Immature natural killer cell (primary cell): ENCODE data around the gene DNAJC28. TPM values are rescaled to one million over a fixed set of nuclear protein-coding genes. Genes with fewer than 3 reads are reported as not detected.
"Not testable (repeated sequence)": the region's sequence is repeated elsewhere in the genome, so short reads cannot be mapped to it uniquely, and the experiment has no call there.

Experiments
- DNase-seq, 3 donors: peaks; one replicate each; pipeline ENCODE4 v3.0.0; 2022; ENCODE audit warnings: mixed read lengths in 1 of 3
- H3K27ac Mint-ChIP-seq, 6 donors: one replicate each; pipeline ENCODE4 v1.8.0; 2020; ENCODE audit warnings: mixed read lengths in 6 of 6, mild to moderate bottlenecking in 5 of 6, inconsistent platforms in 4 of 6, moderate library complexity in 3 of 6
- H3K27me3 Mint-ChIP-seq, 3 donors: one replicate each; pipeline ENCODE4 v1.8.0; 2020 to 2021; ENCODE audit warnings: low read depth in 3 of 3, mild to moderate bottlenecking in 3 of 3, mixed read lengths in 3 of 3, moderate library complexity in 3 of 3, inconsistent platforms in 1 of 3
- H3K36me3 Mint-ChIP-seq, 3 donors: one replicate each; pipeline ENCODE4 v1.8.0; 2020; ENCODE audit warnings: mixed read lengths in 3 of 3, inconsistent platforms in 2 of 3, mild to moderate bottlenecking in 2 of 3
- H3K4me1 Mint-ChIP-seq, 2 donors: one replicate each; pipeline ENCODE4 v1.8.0; 2020; ENCODE audit warnings: inconsistent platforms in 2 of 2, mild to moderate bottlenecking in 2 of 2, mixed read lengths in 2 of 2, moderate library complexity in 1 of 2
- H3K4me3 Mint-ChIP-seq, 5 donors: one replicate each; pipeline ENCODE4 v1.8.0; 2020; ENCODE audit warnings: mild to moderate bottlenecking in 5 of 5, mixed read lengths in 5 of 5, inconsistent platforms in 3 of 5, moderate library complexity in 3 of 5
- H3K9me3 Mint-ChIP-seq, 6 donors: one replicate each; pipeline ENCODE4 v1.8.0; 2020; ENCODE audit warnings: mild to moderate bottlenecking in 6 of 6, mixed read lengths in 6 of 6, inconsistent platforms in 4 of 6, moderate library complexity in 3 of 6
- polyA plus RNA-seq, 3 donors: library from polyadenylated mRNA; unstranded; fragments of 300-500 nt; fragmentation: Illumina TruSeq; gene quantifications; one replicate each; pipeline ENCODE4 v1.2.3, GENCODE V29; 2021

Gene DNAJC28
- polyA plus RNA-seq, 3 donors from 2014 or later: 1.00 TPM; not detected in 2

DNA sequence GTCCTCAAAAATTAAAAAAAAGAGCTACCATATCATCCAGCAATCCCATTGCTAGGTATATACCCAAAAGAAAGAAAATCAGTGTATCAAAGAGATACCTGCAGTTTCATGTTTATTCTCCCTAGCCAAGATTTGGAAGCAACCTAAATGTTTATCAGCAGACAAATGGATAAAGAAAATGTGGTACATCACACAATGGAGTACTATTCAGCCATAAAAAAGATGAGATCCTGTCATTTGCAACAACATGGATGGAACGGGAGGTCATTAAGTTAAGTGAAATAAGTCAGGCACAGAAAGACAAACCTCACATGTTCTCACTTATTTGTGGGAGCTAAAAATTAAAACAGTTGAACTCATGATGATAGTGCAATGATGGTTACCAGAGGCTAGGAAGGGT lies 15.5 kb upstream of the DNAJC28 start:
- not testable (repeated sequence) for H3K9me3 Mint-ChIP-seq, H3K4me1 Mint-ChIP-seq, H3K27me3 Mint-ChIP-seq, H3K27ac Mint-ChIP-seq, DNase-seq, H3K4me3 Mint-ChIP-seq
- H3K36me3 Mint-ChIP-seq: peaks cover 42 to 55% (median 55%) of the 10 kb centered on the region in 3 donors

DNA sequence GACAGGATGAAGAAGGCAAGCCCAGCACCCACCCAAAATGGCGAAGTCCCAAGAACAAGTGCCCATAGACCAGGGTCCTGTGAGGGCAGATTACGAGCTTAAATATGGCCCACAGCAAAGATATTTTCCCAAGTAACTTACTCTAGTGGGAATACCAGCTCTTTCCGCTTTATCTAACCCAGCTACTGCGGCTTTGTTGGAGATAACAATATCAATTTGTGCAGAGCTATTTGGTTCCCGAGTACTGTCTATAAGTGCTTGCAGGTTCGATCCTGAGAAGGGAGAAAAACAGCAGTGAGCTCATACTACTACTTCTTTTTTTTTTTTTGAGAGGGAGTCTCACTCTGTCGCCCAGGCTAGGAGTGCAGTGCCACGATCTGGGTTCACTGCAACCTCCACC lies 14.3 kb upstream of the DNAJC28 start:
- H3K36me3 Mint-ChIP-seq: peaks cover 35 to 46% (median 45%) of the 10 kb centered on the region in 3 donors
- H3K27ac Mint-ChIP-seq: no peak overlapping the region
- no peak for DNase-seq
- no peaks in the 10 kb centered on the region for H3K4me1 Mint-ChIP-seq
- H3K4me3 Mint-ChIP-seq: no peak overlapping the region
- no peaks in the 10 kb centered on the region for H3K9me3 Mint-ChIP-seq
- peaks cover 0 to 2% (median 0%) of the 10 kb centered on the region in 3 donors for H3K27me3 Mint-ChIP-seq

DNA sequence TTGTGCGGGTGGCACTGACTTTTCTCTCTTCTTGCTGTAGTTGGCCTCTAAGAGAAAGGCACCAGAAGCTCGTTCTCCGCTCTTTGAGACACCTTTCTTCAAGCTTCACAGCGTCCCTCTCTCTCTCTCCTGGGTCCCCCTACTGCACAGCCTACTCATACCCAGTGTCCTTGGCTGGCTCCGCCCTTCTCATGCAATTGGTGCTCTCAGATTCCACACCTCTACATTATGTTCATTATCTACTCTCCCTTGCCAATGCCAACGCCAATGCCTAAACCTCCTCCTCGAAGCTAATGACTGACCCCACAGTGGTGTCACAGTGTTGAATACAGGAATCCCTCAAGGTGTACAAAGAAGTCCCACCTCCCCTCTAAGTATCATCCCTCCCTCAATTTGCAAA lies 4.8 kb upstream of the DNAJC28 start:
- DNase-seq: no peak
- H3K4me3 Mint-ChIP-seq: no peak overlapping the region
- H3K27me3 Mint-ChIP-seq: peaks cover 0 to 3% (median 0%) of the 10 kb centered on the region in 3 donors
- H3K9me3 Mint-ChIP-seq: no peaks in the 10 kb centered on the region
- no peaks in the 10 kb centered on the region for H3K36me3 Mint-ChIP-seq
- peaks cover 5 to 8% of the 10 kb centered on the region in 2 donors for H3K4me1 Mint-ChIP-seq
- H3K27ac Mint-ChIP-seq: no peak overlapping the region

DNA sequence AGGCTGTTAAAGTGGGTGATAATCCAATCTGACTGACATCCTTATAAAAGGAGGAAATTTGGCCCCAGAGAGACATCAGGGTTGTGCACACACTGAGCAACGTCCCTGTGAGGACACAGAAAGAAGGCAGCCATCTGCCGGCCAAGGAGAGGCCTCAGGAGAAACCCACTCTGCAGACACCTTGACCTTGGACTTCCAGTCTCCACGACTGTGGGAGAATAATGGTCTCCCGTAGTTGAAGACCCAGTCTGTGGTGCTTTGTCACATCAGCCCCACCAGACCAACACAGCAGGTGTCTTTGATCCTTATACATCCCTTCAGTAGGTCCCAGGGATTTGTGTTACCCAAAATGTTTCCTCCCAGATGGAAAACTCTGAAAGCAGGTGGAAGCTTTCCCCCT lies 4.2 kb upstream of the DNAJC28 start:
- Mint-ChIP-seq H3K9me3 (no peaks in the 10 kb centered on the region), H3K27ac (no peak overlapping the region), H3K4me3 (no peak overlapping the region), H3K36me3 (no peaks in the 10 kb centered on the region), H3K4me1 (peaks cover 9 to 13% of the 10 kb centered on the region in 2 donors), H3K27me3 (peaks cover 0 to 3% (median 2%) of the 10 kb centered on the region in 3 donors)
- DNase-seq: no peak

DNA sequence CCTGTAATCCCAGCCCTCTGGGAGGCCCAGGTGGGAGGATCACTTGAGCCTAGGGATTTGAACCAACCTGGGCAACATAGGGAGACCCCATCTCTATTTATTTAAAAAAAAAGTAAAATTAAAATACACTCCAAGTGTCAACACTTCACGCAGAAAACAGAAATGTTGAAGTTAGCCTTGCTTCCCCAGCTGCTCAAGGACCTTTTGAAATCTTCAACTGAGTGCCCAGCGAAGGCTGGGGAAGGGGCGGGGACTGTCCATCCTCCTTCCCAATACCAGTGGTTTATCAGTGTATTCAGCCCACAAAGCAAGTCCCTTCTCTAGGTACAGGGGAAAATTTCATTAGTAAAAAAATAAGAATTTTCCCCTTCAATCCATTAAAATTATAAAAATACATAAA lies 2.2 kb upstream of the DNAJC28 start:
- H3K4me1 Mint-ChIP-seq: peaks cover 10 to 15% of the 10 kb centered on the region in 2 donors
- H3K27me3 Mint-ChIP-seq: peaks cover 0 to 4% (median 3%) of the 10 kb centered on the region in 3 donors
- DNase-seq: no peak
- H3K27ac Mint-ChIP-seq: no peak overlapping the region
- peak overlapping the region in 2 of 5 donors; percentile 16 to 52 for H3K4me3 Mint-ChIP-seq
- no peaks in the 10 kb centered on the region for H3K36me3 Mint-ChIP-seq
- H3K9me3 Mint-ChIP-seq: no peaks in the 10 kb centered on the region

DNA sequence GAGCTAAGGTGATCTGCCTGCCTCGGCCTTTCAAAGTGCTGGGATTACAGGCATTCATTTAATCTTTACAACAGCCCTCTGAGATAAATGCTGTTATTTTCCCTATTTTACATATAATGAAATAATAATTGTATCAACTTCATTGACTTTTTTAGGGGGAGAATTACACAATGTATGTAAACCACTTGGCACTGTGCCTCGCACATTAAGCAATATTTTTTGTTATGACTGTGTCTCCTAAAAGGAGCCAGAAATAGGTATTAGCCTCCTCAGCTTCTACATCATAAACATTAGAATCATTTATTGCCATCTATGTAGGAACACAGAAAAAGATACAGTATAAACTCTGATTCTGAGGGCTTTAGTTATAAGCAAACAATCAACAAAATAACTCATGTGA lies 1.1 kb upstream of the DNAJC28 start:
- H3K27ac Mint-ChIP-seq: no peak overlapping the region
- H3K36me3 Mint-ChIP-seq: no peaks in the 10 kb centered on the region

DNA sequence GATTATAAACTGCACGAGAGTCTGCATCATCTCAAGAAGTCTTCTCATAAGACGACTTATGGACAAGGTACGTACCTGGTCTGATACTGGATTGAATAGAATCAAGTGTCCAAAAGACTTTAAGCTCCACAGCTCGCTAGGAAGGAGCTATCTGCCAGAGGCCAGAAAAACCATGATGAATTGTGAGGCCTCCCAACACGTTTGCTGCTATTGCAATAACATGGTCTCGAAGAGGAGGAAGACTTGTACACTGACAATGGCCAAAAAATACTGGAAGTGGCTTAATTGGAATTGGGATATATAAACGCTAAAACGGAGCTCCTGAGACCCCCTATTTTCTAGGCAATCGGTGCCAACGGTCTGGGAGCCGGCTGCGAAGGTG lies 534 bp downstream of the DNAJC28 start:
- Mint-ChIP-seq H3K27me3 (peaks cover 0 to 4% (median 3%) of the 10 kb centered on the region in 3 donors), H3K9me3 (no peaks in the 10 kb centered on the region), H3K4me1 (peaks cover 10 to 15% of the 10 kb centered on the region in 2 donors), H3K36me3 (no peaks in the 10 kb centered on the region), H3K27ac (peak overlapping the region in 5 of 6 donors; percentile 59 to 94 (median 82)), H3K4me3 (peak overlapping the region; percentile 87 to 95 (median 91))
- DNase-seq: no peak

More for the DNA sequence above, 1.1 kb upstream of the DNAJC28 start:
- Mint-ChIP-seq H3K27me3 (peaks cover 0 to 4% (median 3%) of the 10 kb centered on the region in 3 donors), H3K4me1 (peaks cover 10 to 15% of the 10 kb centered on the region in 2 donors), H3K9me3 (no peaks in the 10 kb centered on the region), H3K4me3 (peak overlapping the region in 3 of 5 donors; percentile 33 to 55 (median 50))
- no peak for DNase-seq

DNA sequence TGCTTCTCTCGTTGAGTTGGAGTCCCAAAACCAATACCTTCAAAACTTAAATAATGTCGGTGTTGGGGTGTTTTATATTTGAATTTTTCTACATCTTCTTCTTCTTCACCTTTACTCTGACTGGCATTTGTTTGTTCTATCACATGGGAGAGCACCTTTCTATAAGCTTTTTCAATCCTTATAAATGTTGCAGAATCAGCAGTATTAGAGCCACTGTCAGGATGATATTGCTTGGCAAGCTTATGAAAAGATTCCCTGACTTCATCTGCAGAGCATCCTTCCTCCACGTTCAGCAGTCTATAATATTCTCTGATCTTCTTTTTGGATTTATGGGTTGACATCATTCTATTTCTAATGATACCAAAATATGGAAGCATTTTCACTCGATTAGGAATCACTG lies 2.6 kb downstream of the DNAJC28 start:
- Mint-ChIP-seq H3K27ac (no peak overlapping the region), H3K27me3 (peaks cover 0 to 6% (median 3%) of the 10 kb centered on the region in 3 donors), H3K36me3 (no peaks in the 10 kb centered on the region), H3K9me3 (no peaks in the 10 kb centered on the region), H3K4me1 (peaks cover 10 to 15% of the 10 kb centered on the region in 2 donors), H3K4me3 (no peak overlapping the region)
- no peak for DNase-seq

DNA sequence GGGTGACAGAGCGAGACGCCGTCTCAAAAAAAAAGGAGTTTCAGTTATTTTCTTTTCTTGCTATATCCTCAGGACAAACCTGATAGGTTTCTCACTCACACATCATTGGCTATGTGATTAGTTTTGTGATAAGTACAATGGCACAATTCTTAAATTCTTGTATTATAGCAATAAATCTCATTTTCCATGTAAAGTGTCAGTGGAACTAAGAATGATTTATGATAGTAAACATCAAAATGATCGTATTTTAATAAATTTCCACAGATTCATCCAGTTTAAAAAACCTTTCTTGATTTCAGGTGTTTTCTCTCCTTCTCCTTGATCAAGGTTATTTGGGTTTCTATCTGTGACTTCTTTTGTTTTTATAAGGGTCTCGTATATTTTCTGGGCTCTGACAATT lies 3.5 kb downstream of the DNAJC28 start:
- Mint-ChIP-seq H3K27me3 (peaks cover 0 to 6% (median 3%) of the 10 kb centered on the region in 3 donors), H3K27ac (no peak overlapping the region), H3K4me3 (no peak overlapping the region), H3K36me3 (no peaks in the 10 kb centered on the region), H3K4me1 (peaks cover 10 to 15% of the 10 kb centered on the region in 2 donors), H3K9me3 (no peaks in the 10 kb centered on the region)
- no peak for DNase-seq

DNA sequence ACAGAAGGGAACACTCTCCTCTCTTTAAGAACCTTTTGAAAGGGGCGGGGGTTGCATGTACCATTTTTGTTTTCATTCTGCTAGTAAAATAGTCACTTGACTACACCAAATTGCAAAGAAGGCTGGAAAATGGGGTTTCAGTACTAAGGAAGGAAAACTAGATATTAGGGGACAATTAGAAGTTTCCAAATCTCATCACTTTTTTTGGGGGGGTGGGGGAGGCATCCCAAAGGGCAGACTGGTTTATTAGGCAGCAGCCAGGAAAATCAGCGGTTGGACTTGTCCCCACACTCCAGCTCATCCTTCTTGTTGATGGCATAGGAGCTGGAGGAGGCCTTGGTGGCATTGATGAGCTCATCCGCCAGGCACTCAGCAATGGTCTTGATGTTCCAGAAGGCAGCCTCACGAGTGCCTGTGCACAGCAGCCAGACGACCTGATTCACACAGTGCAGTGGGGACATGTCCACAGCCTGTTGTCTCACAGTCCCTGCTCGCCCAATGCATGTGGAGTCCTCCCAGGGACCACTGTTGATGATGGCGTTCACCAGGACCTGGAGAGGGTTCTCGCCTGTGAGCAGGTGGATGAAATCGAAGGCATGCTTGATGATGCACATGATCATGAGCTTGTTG lies 10.1 kb downstream of the DNAJC28 start:
- Mint-ChIP-seq H3K4me3 (peak overlapping the region in 4 of 5 donors; percentile 92 to 94 (median 94)), H3K36me3 (no peaks in the 10 kb centered on the region), H3K27me3 (peaks cover 0 to 11% (median 0%) of the 10 kb centered on the region in 3 donors), H3K27ac (no peak overlapping the region), H3K4me1 (peaks cover 21% of the 10 kb centered on the region in 2 donors), H3K9me3 (no peaks in the 10 kb centered on the region)
- no peak for DNase-seq

DNA sequence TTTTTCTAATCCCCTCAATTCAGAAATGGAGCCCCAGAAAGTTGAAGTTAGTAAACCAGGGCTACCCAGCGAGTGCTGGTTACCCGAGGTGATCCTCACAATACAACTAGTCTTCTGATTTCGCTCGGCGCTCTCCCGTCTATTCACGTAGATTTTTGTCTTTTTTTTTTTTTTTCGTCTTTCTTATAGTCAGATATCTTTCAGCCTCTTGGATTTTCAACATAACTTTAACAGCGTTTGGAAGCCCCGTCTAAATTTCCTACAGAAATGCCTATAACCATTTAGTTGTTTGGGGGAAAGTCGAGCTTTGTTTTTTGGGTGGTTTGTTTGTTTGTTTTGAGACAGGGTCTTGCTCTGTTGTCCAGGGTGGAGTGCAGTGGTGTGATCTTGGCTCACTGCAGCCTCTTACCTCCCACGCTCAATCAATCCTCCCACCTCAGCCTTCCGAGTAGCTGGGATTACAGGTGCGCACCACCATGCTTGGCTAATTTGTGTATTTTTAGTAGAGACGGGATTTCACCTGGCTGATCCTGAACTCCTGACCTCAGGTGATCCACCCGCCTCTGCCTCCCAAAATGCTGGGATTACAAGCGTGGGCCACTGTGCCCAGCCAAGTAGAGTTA lies 10.9 kb downstream of the DNAJC28 start:
- H3K9me3 Mint-ChIP-seq: no peaks in the 10 kb centered on the region
- no peak for DNase-seq

DNA sequence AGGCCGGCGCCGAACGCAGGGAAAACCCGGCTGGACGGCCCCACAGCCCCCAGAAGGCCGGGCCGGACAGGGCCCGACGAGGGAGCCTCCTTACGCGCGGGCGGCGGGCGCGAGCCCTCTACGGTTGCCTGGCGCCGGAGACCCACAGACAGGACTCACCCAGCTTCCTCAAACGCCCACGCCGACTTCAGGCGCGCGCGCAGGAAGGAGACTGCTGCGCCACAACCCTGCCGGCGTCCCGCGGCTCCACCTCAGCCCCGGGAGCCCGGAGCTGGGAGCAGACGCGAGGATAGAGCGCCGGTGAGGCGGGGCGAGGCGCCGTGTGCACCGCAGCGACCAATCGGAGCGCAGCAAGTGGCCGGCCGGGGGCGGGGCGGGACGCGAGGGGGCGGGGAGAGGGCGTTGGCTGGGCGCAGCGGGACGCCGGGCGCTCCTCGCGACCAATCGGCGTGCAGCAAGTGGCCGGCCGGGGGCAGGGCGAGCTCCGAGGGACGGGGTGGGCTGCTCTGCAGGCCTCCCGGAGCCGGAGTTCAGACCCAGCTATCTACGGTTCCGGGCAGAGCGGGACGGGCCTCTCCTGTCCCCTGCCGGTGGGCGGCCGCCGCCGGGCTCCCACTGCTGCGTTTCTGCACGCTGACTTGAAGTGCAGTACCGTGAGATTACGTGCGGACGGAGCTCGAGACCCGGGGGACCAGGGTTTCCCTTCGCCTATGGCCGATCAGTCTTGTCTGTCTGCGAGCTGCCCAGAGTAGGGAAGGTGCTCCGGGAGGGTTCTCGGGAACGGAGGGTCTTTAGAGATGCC lies 11.6 kb downstream of the DNAJC28 start, which contains the start of gene TMEM50B:
TSS of gene TMEM50B (minus strand) at position 296 of the 802 bp plus-strand sequence. CDS start 11,089 bp downstream, outside the sequence.
- H3K4me3 Mint-ChIP-seq: peak within 1 kb of the TSS; percentile 92 to 96 (median 94)
- H3K36me3 Mint-ChIP-seq: no peaks in the 10 kb centered on the region
- peak; percentile 92 to 94 (median 93) for DNase-seq
- H3K4me1 Mint-ChIP-seq: peaks cover 21% of the 10 kb centered on the region in 2 donors
- H3K27ac Mint-ChIP-seq: peak within 1 kb of the TSS; percentile 84 to 97 (median 92)
- no peaks in the 10 kb centered on the region for H3K9me3 Mint-ChIP-seq
- peaks cover 0 to 11% (median 0%) of the 10 kb centered on the region in 3 donors for H3K27me3 Mint-ChIP-seq

More for the DNA sequence above, 10.9 kb downstream of the DNAJC28 start:
- peak overlapping the region; percentile 84 to 97 (median 92) for H3K27ac Mint-ChIP-seq
- H3K4me3 Mint-ChIP-seq: peak overlapping the region; percentile 92 to 94 (median 94)
- peaks cover 0 to 11% (median 0%) of the 10 kb centered on the region in 3 donors for H3K27me3 Mint-ChIP-seq
- H3K36me3 Mint-ChIP-seq: no peaks in the 10 kb centered on the region
- H3K4me1 Mint-ChIP-seq: peaks cover 21% of the 10 kb centered on the region in 2 donors

DNA sequence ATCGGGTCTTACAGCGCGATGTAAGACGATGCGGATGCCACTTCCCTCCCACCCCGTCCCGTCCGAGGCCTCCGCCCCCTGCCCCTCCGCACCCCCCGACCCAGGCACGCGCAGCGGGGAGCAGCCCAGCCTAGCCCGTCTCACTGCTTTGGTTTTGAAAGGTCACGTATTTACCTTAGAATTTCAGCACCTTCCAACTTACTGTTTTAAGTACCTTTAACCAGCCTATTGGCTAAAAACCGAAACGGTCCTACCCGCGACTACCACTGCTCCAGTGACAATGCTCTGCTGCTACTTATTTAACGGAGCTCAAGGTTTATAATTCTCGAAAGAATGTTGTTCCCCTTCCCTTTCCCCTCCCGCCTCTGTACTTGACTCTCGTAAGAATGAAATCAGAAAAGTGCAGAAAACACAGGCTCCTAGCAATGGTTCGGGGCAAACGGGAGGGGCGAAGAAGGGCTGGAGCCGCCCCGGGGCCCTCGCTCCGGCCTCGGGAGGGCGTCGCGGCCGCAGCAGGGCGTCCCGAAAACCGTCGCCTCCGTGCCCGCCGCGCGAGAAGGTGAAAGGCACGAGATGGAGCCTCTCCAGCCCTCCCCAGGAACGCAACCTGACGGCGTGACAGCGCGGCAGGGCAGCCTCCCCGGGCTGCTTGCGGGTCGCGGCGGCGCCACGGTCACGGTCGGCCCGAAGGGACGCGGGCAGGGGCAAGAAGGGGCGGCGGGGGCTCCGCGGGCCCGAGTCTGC lies 12.4 kb downstream of the DNAJC28 start:
- Mint-ChIP-seq H3K4me3 (peak overlapping the region; percentile 92 to 96 (median 93)), H3K4me1 (peaks cover 21% of the 10 kb centered on the region in 2 donors), H3K27me3 (peaks cover 0 to 9% (median 0%) of the 10 kb centered on the region in 3 donors), H3K27ac (peak overlapping the region; percentile 72 to 90 (median 84)), H3K9me3 (no peaks in the 10 kb centered on the region), H3K36me3 (no peaks in the 10 kb centered on the region)
- peak in 1 of 3 donors; percentile 30 for DNase-seq
